HepG2 (cell line): Measurements from ENCODE around the gene ACOXL. TPM values are rescaled to one million over a fixed set of nuclear protein-coding genes. Genes with fewer than 3 reads are reported as not detected.

Experiments used
- ATAC-seq: fragments of 200-7000 bp; cut with Tn5 transposase; 3 replicates; pipeline ENCODE4 v1.9.1; 2020; ENCODE audit warnings: mild to moderate bottlenecking, moderate library complexity
- BruUV-seq: library from RNA; stranded (reverse); fragments of 400-500 nt; replicated peaks from 2 replicates; lab custom pipeline; 2021; lab: Mats Ljungman, UMichigan
- CTCF ChIA-PET: fragments of 300-600 bp; formaldehyde crosslinking; extraction: SDS; loops from one replicate; lab custom pipeline; 2021; ENCODE audit warnings: low total read pairs, inconsistent platforms, low intra/inter-chr PET ratio; lab: Yijun Ruan, JAX
- POLR2A ChIA-PET: fragments of 350-600 bp; sonication (Branson Sonifier 250); formaldehyde crosslinking; loops from one replicate; lab custom pipeline; 2020; ENCODE audit warnings: antibody characterized with exemption, inconsistent platforms; lab: Yijun Ruan, JAX
- DNase-seq: peaks from one replicate; pipeline ENCODE4 v3.0.0-alpha.2; 2015; ENCODE audit warnings: low spot score
- FAIRE-seq: peaks from 3 replicates; lab custom pipeline; 2011; peaks lifted over from hg19 to GRCh38; lab: Jason Lieb, UNC
- H2AFZ ChIP-seq: one replicate; pipeline ENCODE4 v1.6.1; 2011; ENCODE audit warnings: low read length, inconsistent platforms
- H3K27ac ChIP-seq: fragments of 300-600 bp; 3 replicates; pipeline ENCODE4 v1.8.0; 2011; ENCODE audit warnings: mixed run types, mild to moderate bottlenecking, mixed read lengths, low read length, inconsistent platforms; ENCODE audit not compliant: insufficient read depth; ENCODE audit errors: extremely low read length
- H3K27me3 ChIP-seq, 2 experiments: fragments of 200-600 bp in 1 of 2; 2 replicates in 1 of 2; 3 replicates in 1 of 2; pipeline versions ENCODE4 v1.6.0 to v1.8.0; 2011; ENCODE audit warnings: low read length in 2 of 2, mild to moderate bottlenecking in 2 of 2, moderate library complexity in 2 of 2, inconsistent platforms in 1 of 2; ENCODE audit not compliant: insufficient read depth in 2 of 2, control insufficient read depth in 1 of 2
- H3K36me3 ChIP-seq, 2 experiments: fragments of 200-600 bp in 1 of 2; replicated peaks in 1 of 2; 2 replicates in 1 of 2; 3 replicates in 1 of 2; pipeline versions ENCODE4 v1.5.1 to v1.8.0; 2011; ENCODE audit warnings: low read length in 2 of 2, inconsistent platforms in 1 of 2; ENCODE audit not compliant: insufficient read depth in 2 of 2, control insufficient read depth in 1 of 2
- H3K4me1 ChIP-seq: 2 replicates; pipeline ENCODE4 v1.5.1; 2012; ENCODE audit warnings: low read length, inconsistent platforms; ENCODE audit not compliant: insufficient read depth
- H3K4me2 ChIP-seq: 2 replicates; pipeline ENCODE4 v1.6.0; 2011; ENCODE audit warnings: low read depth, low read length, inconsistent platforms
- H3K4me3 ChIP-seq, 3 experiments: fragments of 200-600 bp in 1 of 3; sonication (generic), shearing (Covaris generic) in 1 of 3; replicated peaks in 1 of 3; 2 replicates each; pipeline ENCODE4 v1.5.1; 2011 to 2016; ENCODE audit warnings: low read length in 3 of 3, inconsistent platforms in 2 of 3, low read depth in 2 of 3, mild to moderate bottlenecking in 2 of 3, control low read depth in 1 of 3, mixed read lengths in 1 of 3; ENCODE audit not compliant: insufficient read depth in 1 of 3
- H3K79me2 ChIP-seq: one replicate; pipeline ENCODE4 v1.6.1; 2011; ENCODE audit warnings: low read length, inconsistent platforms; ENCODE audit not compliant: insufficient read depth
- H3K9ac ChIP-seq: 2 replicates; pipeline ENCODE4 v1.6.0; 2011; ENCODE audit warnings: mild to moderate bottlenecking, low read depth, low read length, inconsistent platforms; ENCODE audit not compliant: insufficient read depth
- H3K9me3 ChIP-seq: 2 replicates; pipeline ENCODE4 v1.5.1; 2012; ENCODE audit warnings: mild to moderate bottlenecking, low read length
- H4K20me1 ChIP-seq: 2 replicates; pipeline ENCODE4 v1.6.0; 2011; ENCODE audit warnings: inconsistent platforms, mild to moderate bottlenecking, low read length, moderate library complexity; ENCODE audit not compliant: insufficient read depth
- ATF7-NPFF ChIP-seq: sonication (generic); formaldehyde crosslinking; IDR thresholded peaks from 2 replicates; pipeline ENCODE4 v1.8.1; 2023; ENCODE audit warnings: mild to moderate bottlenecking, low read depth, missing genetic modification reagents, moderate library complexity
- DDIT3 ChIP-seq: sonication (generic); formaldehyde crosslinking; IDR thresholded peaks from 2 replicates; pipeline ENCODE4 v1.4.0; 2020; ENCODE audit warnings: mild to moderate bottlenecking, missing genetic modification reagents
- GPN1 ChIP-seq: sonication (generic); formaldehyde crosslinking; IDR thresholded peaks from 2 replicates; pipeline ENCODE4 v1.5.1; 2020; ENCODE audit warnings: missing genetic modification reagents, borderline replicate concordance
- HES4 ChIP-seq: sonication (generic); formaldehyde crosslinking; IDR thresholded peaks from 2 replicates; pipeline ENCODE4 v1.9.0; 2021; ENCODE audit warnings: mild to moderate bottlenecking, missing genetic modification reagents, borderline replicate concordance
- ONECUT2 ChIP-seq: sonication (generic); formaldehyde crosslinking; IDR thresholded peaks from 2 replicates; pipeline ENCODE4 v1.4.0; 2020; ENCODE audit warnings: missing genetic modification reagents
- RARG ChIP-seq: sonication (generic); formaldehyde crosslinking; IDR thresholded peaks from 2 replicates; pipeline ENCODE4 v1.4.0; 2020; ENCODE audit warnings: low read depth, mild to moderate bottlenecking, missing genetic modification reagents
- RFX1 ChIP-seq: fragments of 450-650 bp; IDR thresholded peaks from 2 replicates; pipeline ENCODE4 v1.6.1; 2017
- TOE1 ChIP-seq: sonication (generic); formaldehyde crosslinking; IDR thresholded peaks from 2 replicates; pipeline ENCODE4 v1.4.0; 2020; ENCODE audit warnings: mild to moderate bottlenecking, missing genetic modification reagents
- TOPORS ChIP-seq: sonication (generic); formaldehyde crosslinking; IDR thresholded peaks from 2 replicates; pipeline ENCODE4 v1.8.0; 2023; ENCODE audit warnings: mild to moderate bottlenecking, missing genetic modification reagents
- XBP1 ChIP-seq: sonication (generic); formaldehyde crosslinking; IDR thresholded peaks from 2 replicates; pipeline ENCODE4 v1.5.0; 2020; ENCODE audit warnings: missing genetic modification reagents
- ZMAT5 ChIP-seq: sonication (generic); formaldehyde crosslinking; IDR thresholded peaks from 2 replicates; pipeline ENCODE4 v1.5.0; 2020; ENCODE audit warnings: mild to moderate bottlenecking, low read depth, missing genetic modification reagents, borderline replicate concordance
- ZZZ3 ChIP-seq: sonication (generic); formaldehyde crosslinking; IDR thresholded peaks from 2 replicates; pipeline ENCODE4 v1.4.0; 2020; ENCODE audit warnings: missing genetic modification reagents, mild to moderate bottlenecking, borderline replicate concordance
- WGBS: methylation state at CpG from one replicate; pipeline ENCODE4 v1.1.6; 2017; ENCODE audit warnings: low lambda C conversion rate; 5-methylcytosine and 5-hydroxymethylcytosine counted together
- in situ Hi-C: cut with HindIII; loops from 2 replicates; pipeline ENCODE4 v1.10.0; 2017; ENCODE audit warnings: low pct_unique_long_range_greater_than_20kb; ENCODE audit not compliant: extremely low pct_ligation_motif_present
- intact Hi-C: fragments of 100-400 bp; cut with micrococcal nuclease; formaldehyde crosslinking; loops from one replicate; pipeline ENCODE4 v1.10.0; 2022; ENCODE audit not compliant: unreplicated experiment
- polyA plus RNA-seq, 8 experiments: library from polyadenylated mRNA; depleted of rRNA in 3 of 8; stranded (reverse) in 7 of 8; unstranded in 1 of 8; fragments of >200 nt; fragmentation: Illumina TruSeq in 4 of 8; extraction: Trizol in 4 of 8; gene quantifications; 2 replicates each; pipeline versions ENCODE4 v1.2.1 to v1.2.3, GENCODE V29; 2011 to 2016; ENCODE audit warnings: low read depth in 4 of 8, missing spikeins in 1 of 8, mixed read lengths in 1 of 8; ENCODE audit not compliant: insufficient read depth in 1 of 8
- total RNA-seq, 5 experiments: library from RNA; depleted of rRNA; stranded (reverse); fragments of >200 nt; fragmentation: Illumina TruSeq; extraction: Trizol; gene quantifications; 2 replicates each; pipeline ENCODE4 v1.2.3, GENCODE V29; 2016; ENCODE audit warnings: low read depth in 1 of 5
- TF ChIP-seq, protein P1 (sequence below): sonication (generic); formaldehyde crosslinking; IDR thresholded peaks from 2 replicates; pipeline ENCODE4 v1.4.0; 2020; ENCODE audit warnings: missing genetic modification reagents

The ACOXL gene
- total and polyA plus RNA-seq, 2 of the 13 experiments (the other 11 are each of a cell fraction or from before 2014, with no cell fraction given), result not detected

GRCh38 chr2:111118481-111118980 is 386.2 kb downstream of the ACOXL start (continued):
- TF ChIP-seq ONECUT2 (CRISPR knock-in tag), result no peak

GRCh38 chr2:111118981-111119821 is 386.8 kb downstream of the ACOXL start:
- ATAC-seq, result no peak
- peaks cover 30% of the 10 kb centered on the region for H3K4me1 ChIP-seq
- TF ChIP-seq DDIT3 (CRISPR knock-in tag) (no peak), TOE1 (CRISPR knock-in tag) (no peak), TOPORS (no peak), GPN1 (no peak), RFX1 (no peak), ZZZ3 (CRISPR knock-in tag) (no peak), ZMAT5 (CRISPR knock-in tag) (no peak), HES4 (CRISPR knock-in tag) (peak; percentile 35; the same call in 1 of the 2 replicates), ATF7-NPFF (CRISPR knock-in tag) (0 out of 2 replicates have a peak, but pooled peaks have one; percentile 26), RARG (no peak), XBP1 (CRISPR knock-in tag) (no peak)
- TF ChIP-seq, protein P1, sequence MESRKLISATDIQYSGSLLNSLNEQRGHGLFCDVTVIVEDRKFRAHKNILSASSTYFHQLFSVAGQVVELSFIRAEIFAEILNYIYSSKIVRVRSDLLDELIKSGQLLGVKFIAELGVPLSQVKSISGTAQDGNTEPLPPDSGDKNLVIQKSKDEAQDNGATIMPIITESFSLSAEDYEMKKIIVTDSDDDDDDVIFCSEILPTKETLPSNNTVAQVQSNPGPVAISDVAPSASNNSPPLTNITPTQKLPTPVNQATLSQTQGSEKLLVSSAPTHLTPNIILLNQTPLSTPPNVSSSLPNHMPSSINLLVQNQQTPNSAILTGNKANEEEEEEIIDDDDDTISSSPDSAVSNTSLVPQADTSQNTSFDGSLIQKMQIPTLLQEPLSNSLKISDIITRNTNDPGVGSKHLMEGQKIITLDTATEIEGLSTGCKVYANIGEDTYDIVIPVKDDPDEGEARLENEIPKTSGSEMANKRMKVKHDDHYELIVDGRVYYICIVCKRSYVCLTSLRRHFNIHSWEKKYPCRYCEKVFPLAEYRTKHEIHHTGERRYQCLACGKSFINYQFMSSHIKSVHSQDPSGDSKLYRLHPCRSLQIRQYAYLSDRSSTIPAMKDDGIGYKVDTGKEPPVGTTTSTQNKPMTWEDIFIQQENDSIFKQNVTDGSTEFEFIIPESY (CRISPR knock-in tag), result peak; percentile 5; the same call in 1 of the 2 replicates
- no peak overlapping the region for H3K4me3 ChIP-seq
- 0 out of 2 replicates have a peak, but pooled peaks cover 4% of the 10 kb centered on the region for H4K20me1 ChIP-seq
- H3K9me3 ChIP-seq, result no peaks in the 10 kb centered on the region
- no peak overlapping the region for H3K9ac ChIP-seq
- peaks cover 0 to 7% of the 10 kb centered on the region in 2 experiments; a peak in 1 of 5 replicates for H3K27me3 ChIP-seq
- H2AFZ ChIP-seq, result no peak overlapping the region
- intact Hi-C loops, result loop anchor here (10.0 kb wide), 1 partner anchor 576 kb away; no protein-coding TSS in a partner anchor
- no TSS peak for BruUV-seq
- H3K27ac ChIP-seq, result no peak overlapping the region
- CTCF ChIA-PET, result no interaction called here
- no peak for FAIRE-seq
- in situ Hi-C loops, result loop anchor here (5.0 kb wide), 1 partner anchor 583 kb away; no protein-coding TSS in a partner anchor
- H3K36me3 ChIP-seq, result peaks cover 3 to 5% of the 10 kb centered on the region in 2 experiments; a peak in 3 of 5 replicates
- no peak overlapping the region for H3K4me2 ChIP-seq
- peaks cover 29% of the 10 kb centered on the region for H3K79me2 ChIP-seq
- WGBS, result 96% methylated on average over 76 of the region's 76 CpGs
- POLR2A ChIA-PET, result interaction anchor here (1.6 to 2.2 kb wide), 3 partner anchors 48 to 67 kb away, joined by 10 to 14 read pairs (median 10); no protein-coding TSS in a partner anchor
- no peak for DNase-seq
